ENCODE measurements around the gene ELFN1. TPM values are rescaled to one million over a fixed set of nuclear protein-coding genes. Genes with fewer than 3 reads are reported as not detected.

ELFN1 gene
- total RNA-seq, 1 donor from 2014 or later: 17.5 TPM

DNA sequence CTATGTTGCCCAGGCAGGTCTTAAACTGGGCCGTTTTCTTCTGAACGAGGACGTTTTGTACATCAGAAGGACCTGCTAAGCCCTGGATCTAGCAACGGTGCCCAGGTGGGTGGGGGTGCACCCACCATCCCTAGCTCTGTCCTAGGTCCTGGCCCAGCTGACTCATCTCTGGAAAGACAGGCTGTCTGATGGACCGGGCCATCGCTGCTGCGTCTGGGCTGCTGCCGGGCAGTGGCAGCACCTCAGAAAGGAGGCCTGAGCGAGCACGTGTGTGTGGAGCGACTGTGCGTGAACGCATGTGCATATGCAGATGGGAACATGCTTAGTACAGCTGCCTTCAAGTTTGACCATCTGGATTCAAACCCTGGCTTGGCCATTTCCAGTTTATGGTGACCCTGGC lies 7.3 kb upstream of the ELFN1 start:
- DNase-seq (ENCODE audit: low spot score) (peak; percentile 16), ATAC-seq (no peak)

DNA sequence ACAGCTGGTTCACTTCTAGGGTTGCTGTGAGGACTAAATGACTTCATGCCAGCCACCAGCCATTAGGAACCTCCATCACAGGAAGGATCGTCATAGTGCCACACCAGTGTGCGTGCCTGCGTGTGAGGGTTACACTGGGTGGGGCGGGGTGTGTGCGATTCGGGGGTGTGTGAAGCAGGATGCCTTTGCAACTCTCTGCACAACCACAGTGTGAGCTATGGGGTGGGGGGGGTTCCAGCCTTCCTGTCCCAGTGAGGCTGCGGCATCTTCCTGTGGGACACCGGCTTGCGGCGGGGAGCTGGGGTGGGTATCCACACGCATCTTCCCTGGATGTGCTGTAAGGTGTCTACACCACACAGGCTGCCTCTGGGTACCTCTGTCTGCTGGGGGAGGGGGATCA lies 6.9 kb upstream of the ELFN1 start:
- DNase-seq (ENCODE audit: low spot score) (peak; percentile 36), ATAC-seq (no peak)

GRCh38 chr7:1663857-1664651 lies 6.0 kb upstream of the ELFN1 start:
- ATAC-seq (no peak), DNase-seq (ENCODE audit: low spot score) (peak; percentile 44)

DNA sequence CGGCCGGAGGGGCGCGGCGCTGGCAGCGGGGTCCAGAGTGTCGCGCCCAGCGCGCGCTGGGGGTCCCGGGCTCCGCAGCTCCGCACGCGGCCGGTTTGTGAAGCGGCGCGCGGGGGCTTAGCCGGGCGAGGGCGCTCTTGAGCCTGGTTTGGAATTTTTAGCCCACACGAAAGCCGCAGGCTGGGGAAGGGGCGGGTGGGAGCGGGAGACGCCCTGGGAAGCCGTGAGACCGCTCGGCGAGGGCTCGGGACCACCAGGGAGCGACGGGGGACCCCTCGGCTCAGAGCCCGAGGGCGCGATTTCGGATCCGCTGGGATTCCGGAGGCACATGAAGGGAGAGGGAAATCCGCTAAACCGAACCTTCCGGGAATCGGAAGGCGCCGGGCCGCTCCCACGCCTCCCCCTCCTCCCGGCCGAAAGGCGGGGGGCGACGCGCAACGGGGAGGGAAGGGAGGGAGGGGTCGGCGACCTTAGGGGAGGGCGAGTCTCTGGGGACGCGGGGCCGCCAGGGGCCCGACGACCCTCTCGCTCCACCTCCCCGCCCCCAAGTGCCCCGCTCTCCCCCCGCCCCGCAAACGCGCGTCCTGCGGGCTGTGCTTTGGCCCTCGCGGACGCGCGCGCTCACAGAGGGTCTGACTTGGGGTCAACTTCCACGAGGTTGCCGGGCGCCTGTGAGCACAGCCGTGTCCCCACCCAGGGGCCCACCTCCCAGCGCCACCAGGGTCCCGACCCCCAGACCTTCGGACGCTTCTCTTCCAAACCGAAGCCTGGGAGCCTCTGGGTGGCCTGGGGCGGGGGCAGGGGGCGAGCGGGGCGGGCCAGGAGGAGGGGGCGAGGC lies 5.1 kb upstream of the ELFN1 start:
- DNase-seq (ENCODE audit: low spot score) (peak; percentile 76), ATAC-seq (peak; percentile 19)

DNA sequence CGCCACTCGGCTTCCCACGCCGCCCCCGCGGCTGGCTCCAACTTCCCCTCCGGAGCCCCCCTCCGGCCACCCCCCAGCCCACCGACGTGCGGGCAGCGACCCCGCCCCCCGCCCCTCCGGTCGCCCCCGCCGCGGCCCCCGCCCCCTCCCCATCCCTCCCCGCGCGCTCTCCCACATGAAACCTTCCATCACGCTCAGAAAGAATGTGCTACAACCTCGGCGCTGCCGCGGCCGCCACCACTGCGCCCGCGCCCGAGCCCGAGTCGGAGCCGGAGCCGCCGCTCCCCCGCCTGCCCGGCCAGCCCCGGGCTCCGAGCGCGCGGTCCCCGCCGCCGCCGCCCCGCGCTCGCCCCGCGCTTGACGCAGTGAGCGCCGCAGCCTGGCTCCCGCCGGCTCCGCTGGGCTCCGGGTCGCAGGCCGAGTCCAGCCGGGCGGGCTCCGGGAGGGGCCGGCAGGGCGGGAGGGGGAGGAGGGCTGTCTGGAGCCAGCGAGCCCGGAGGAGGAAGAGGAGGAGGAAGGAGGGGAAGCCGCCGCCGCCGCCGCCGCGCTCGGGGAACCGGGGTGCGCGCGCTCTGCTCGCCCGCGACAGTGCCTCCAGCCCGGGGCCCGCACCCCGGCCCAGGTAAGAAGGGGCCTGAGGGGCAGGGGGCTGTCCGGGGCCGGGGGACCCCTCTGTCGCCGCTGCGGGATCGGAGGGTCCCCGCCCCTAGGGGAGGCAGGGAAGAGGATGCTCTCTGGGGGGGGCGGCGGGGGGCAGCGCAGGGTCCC lies 4.3 kb upstream of the ELFN1 start:
- peak; percentile 71 for DNase-seq (ENCODE audit: low spot score)

DNA sequence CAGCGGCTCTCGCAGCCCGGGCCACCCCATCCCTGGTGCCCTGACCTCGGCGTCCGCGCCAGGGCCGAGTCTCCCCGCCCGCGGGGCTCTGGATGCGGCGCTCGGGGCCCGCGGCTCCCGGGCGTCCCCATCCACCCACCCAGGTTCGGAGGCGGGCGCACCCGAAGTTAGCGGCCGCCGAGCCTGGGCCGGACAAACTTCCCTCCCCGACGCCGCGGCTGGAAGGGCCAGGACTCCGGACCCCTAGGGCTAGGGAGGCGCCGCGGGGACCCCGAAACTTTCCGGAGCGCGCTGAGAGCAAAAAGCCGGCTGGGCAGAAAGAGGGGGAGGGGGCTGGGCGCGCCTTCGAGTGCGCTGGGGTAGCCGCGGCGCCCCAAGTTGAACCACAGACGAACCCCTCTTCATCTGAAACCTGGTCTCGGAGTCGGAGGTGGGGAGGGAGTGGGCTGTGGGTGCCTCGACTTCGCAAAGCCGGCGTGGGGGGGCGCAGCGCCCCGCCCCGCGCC lies 3.7 kb upstream of the ELFN1 start:
- no peak for ATAC-seq
- DNase-seq (ENCODE audit: low spot score): peak; percentile 45

More for the DNA sequence above, 4.3 kb upstream of the ELFN1 start:
- ATAC-seq: peak; percentile 27

GRCh38 chr7:1666823-1667565 lies 3.1 kb upstream of the ELFN1 start:
- no peak for DNase-seq (ENCODE audit: low spot score)
- ATAC-seq: peak; percentile 5

DNA sequence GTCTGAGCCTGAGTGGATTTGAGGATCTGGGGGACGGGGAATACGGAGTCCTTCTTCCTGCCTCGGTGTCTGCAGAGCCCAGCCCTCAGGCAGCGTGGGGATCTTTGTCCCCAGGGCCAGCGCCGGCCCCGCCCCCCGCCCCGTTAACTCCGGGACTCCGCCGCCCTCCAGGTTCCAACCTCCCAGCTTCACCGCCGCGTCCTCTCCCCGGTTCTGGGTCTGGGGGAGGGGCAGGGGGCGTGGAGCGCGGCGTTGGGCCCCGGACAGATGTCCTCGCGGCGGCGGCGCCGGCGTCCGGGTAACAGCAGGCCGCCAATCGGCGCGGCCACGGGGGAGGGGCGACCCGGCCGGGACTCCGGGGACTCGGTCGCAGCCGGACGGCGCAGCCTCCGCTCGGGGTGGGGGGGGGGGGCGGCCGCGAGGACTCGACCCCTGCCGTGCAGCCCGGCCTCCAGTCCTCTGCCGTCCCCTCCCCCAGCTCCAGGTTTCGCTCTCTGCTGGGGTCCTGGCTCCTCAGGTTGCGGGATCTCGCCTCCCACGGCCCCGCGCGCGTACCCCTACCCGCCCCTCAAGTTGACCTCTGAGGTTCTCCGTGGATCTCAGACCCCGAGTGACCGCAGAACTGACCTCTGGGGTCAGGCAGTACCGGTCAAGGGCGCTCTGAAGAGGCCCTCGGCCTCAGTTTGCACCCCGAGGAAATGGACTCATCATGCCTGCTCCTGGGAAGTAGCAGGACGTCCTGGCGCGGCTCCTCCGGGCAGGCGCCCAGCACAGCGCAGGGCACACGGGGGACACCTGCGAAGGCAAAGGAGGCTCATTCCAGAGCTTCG lies 2.3 kb upstream of the ELFN1 start:
- peak; percentile 90 for DNase-seq (ENCODE audit: low spot score)

DNA sequence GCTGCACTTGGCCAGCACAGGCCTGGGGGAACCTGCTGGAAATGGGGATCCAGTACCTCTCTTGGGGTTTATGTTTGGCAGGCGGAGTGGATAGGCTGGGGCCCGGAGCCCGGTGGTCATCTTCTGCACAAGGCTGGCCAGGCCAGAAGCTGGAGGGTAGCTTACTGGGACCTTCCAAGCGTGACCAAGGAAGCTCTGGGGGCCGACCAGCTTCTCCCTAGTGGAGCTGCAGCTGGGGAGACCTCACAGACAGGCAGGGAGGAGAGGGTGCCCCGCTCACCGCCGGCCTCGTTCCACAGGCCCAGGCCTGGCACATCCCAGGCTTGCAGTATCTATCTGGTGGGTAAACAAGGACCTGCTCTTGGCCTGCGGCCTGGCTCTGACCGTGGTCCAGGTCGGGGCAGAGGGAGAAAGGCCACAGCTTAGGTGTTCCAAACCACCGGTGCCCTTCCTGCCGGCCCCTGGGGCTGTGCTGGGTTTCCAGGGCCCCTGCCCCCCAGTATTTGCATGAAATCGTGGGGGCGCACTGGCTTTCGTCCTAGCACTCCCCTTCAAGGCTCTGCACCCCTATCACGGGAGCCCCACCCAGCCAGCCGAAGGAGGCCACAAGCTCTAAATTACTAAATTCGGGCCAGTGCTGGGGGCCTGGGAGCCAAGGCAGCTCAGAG lies 1.5 kb upstream of the ELFN1 start:
- peak; percentile 67 for ATAC-seq
- DNase-seq (ENCODE audit: low spot score): peak; percentile 97

More for the DNA sequence above, 2.3 kb upstream of the ELFN1 start:
- peak; percentile 54 for ATAC-seq

- ATAC-seq (peak; percentile 43), DNase-seq (ENCODE audit: low spot score) (peak; percentile 65)
These were observed 769 bp upstream of the ELFN1 start for GRCh38 chr7:1669064-1669951.

GRCh38 chr7:1670894-1671593 lies 967 bp downstream of the ELFN1 start:
- peak; percentile 43 for DNase-seq (ENCODE audit: low spot score)

GRCh38 chr7:1671594-1672451 lies 1.7 kb downstream of the ELFN1 start:
- ATAC-seq: no peak
- DNase-seq (ENCODE audit: low spot score): peak; percentile 33

More at GRCh38 chr7:1670894-1671593, 967 bp downstream of the ELFN1 start:
- ATAC-seq: no peak

DNA sequence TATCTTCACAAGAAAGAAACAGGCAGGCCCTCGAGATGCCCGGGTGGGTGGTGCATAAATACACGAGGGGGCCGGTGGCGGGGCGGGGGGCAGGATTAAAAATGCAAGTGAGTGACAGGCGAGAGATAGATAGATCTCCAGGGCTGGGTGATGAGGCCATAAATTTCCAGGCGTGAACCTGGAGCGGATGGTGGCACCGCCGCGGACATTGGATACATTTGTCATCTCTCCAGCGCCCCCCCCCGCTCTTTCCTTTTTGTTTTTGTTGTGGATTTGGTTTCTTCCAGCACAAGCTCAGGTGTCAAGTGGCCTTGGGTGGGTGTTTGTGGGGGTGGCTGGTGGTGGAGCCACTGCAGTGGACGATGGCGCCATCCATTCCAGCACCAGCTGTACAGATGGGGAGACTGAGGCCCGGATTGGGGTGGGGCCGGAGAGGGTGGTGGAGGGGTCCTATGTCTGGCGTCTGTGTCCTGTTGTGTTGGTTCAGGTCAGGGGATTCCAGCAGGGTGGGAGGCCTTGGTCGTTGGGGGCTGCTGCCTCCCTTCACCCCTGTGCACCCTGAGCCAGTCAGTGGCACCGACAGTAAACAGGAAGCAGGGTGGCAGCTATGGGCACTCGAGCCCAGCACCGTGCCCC lies 2.9 kb downstream of the ELFN1 start:
- DNase-seq (ENCODE audit: low spot score) (no peak), ATAC-seq (no peak)

DNA sequence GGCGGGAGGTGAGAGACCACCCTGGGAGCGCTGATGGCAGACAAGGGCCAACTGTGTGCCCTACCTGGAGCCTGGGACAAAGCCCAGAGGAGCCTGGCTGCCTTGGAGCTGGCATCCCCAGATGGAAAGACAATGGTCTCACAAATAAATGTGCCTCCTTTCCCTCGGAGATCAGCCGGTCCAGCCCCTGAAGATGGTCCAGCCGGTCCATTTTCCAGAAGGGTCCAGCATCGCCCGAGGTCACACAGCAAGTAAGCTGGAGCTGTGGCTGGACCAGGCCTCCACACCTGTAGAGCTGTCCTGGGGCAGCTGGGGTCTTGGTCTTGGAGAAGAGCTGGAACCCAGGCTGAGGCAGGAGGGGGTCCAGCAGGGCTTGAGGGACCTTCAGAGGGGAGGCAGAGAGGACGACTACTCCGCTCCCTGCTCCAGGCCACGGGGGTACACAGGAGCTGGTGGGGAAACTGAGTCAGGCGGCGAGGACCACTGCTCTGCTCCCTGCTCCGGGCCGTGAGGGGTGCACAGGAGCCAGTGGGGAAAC lies 3.6 kb downstream of the ELFN1 start:
- peak; percentile 38 for DNase-seq (ENCODE audit: low spot score)

More for the DNA sequence above, 3.6 kb downstream of the ELFN1 start:
- ATAC-seq: no peak
